GM18507 (cell line): Measurements from ENCODE around the gene RCOR1.
"Not testable (repeated sequence)": the region's sequence is repeated elsewhere in the genome, so short reads cannot be mapped to it uniquely, and the experiment has no call there.

ENCODE experiments used
- DNase-seq: peaks from one replicate; pipeline ENCODE4 v3.0.0; 2011; ENCODE audit warnings: low read depth; ENCODE audit not compliant: insufficient read length; ENCODE audit errors: extremely low spot score
- FAIRE-seq: peaks from 2 replicates; lab custom pipeline; 2011; peaks lifted over from hg19 to GRCh38; lab: Jason Lieb, UNC

RCOR1 gene

GRCh38 chr14:102589761-102590290 is 2.6 kb upstream of the RCOR1 start:
- FAIRE-seq, result no peak
- no peak for DNase-seq

GRCh38 chr14:102590667-102591099 is 1.8 kb upstream of the RCOR1 start:
- DNase-seq, result no peak
- FAIRE-seq, result no peak

GRCh38 chr14:102591372-102591943 is 991 bp upstream of the RCOR1 start:
- FAIRE-seq (no peak), DNase-seq (no peak)

- FAIRE-seq, result no peak
- no peak for DNase-seq
Measured at GRCh38 chr14:102592763-102593060, 263 bp downstream of the RCOR1 start.

- FAIRE-seq, result no peak
- DNase-seq, result no peak
Measured at GRCh38 chr14:102593061-102593824, 794 bp downstream of the RCOR1 start.

GRCh38 chr14:102593825-102594137 is 1.3 kb downstream of the RCOR1 start:
- peak; percentile 29 for FAIRE-seq
- no peak for DNase-seq

- no peak for DNase-seq
- peak; percentile 87 for FAIRE-seq
Measured at GRCh38 chr14:102594514-102595175, 2.2 kb downstream of the RCOR1 start.

- DNase-seq (no peak), FAIRE-seq (no peak)
Measured at GRCh38 chr14:102601378-102601925, 9.0 kb downstream of the RCOR1 start.

GRCh38 chr14:102602421-102603292 is 10.2 kb downstream of the RCOR1 start:
- no peak for DNase-seq
- no peak for FAIRE-seq

GRCh38 chr14:102603293-102603907 is 11.0 kb downstream of the RCOR1 start:
- DNase-seq, result no peak
- no peak for FAIRE-seq

- FAIRE-seq, result no peak
- DNase-seq, result no peak
Measured at GRCh38 chr14:102604183-102604582, 11.7 kb downstream of the RCOR1 start.

- DNase-seq, result no peak
Measured at GRCh38 chr14:102605029-102605428, 12.6 kb downstream of the RCOR1 start.

GRCh38 chr14:102606296-102606695 is 13.8 kb downstream of the RCOR1 start:
- DNase-seq, result peak; percentile 51
- peak; percentile 80 for FAIRE-seq

More at GRCh38 chr14:102605029-102605428, 12.6 kb downstream of the RCOR1 start:
- no peak for FAIRE-seq

GRCh38 chr14:102608064-102608446 is 15.6 kb downstream of the RCOR1 start:
- FAIRE-seq, result peak; percentile 90

GRCh38 chr14:102610968-102611811 is 18.7 kb downstream of the RCOR1 start:
- DNase-seq (no peak), FAIRE-seq (peak; percentile 64)

More at GRCh38 chr14:102608064-102608446, 15.6 kb downstream of the RCOR1 start:
- DNase-seq, result no peak

- FAIRE-seq (no peak), DNase-seq (no peak)
Measured at GRCh38 chr14:102616318-102616717, 23.9 kb downstream of the RCOR1 start.

- no peak for DNase-seq
- FAIRE-seq, result no peak
Measured at GRCh38 chr14:102616799-102617198, 24.4 kb downstream of the RCOR1 start.

- FAIRE-seq, DNase-seq: not testable (repeated sequence)
Measured at GRCh38 chr14:102619012-102619411, 26.6 kb downstream of the RCOR1 start.
